Activated CD8-positive, alpha-beta memory T cell treated with anti-CD3 and anti-CD28 coated beads, Interleukin-2, amount 10 ng/mL, durations not matched to agents 7 days and 5 days (primary cell): ENCODE data around the gene ZBTB44. TPM values are rescaled to one million over a fixed set of nuclear protein-coding genes. Genes with fewer than 3 reads are reported as not detected.

ENCODE experiments used
- ATAC-seq: fragments of 150-1000 bp; cut with Tn5 transposase; one replicate; pipeline ENCODE4 v1.10.0; 2021; ENCODE audit warnings: moderate library complexity
- CTCF ChIA-PET: fragments of 350-600 bp; sonication (Branson Sonifier 250); formaldehyde crosslinking; loops from one replicate; lab custom pipeline; 2021; ENCODE audit warnings: antibody characterized with exemption; lab: Charles Lee
- DNase-seq: peaks from one replicate; pipeline ENCODE4 v3.0.0-alpha.2; 2020
- H3K27ac Mint-ChIP-seq: one replicate; pipeline ENCODE4 v1.8.0; 2021; ENCODE audit warnings: mild to moderate bottlenecking, mixed read lengths
- H3K27me3 Mint-ChIP-seq: one replicate; pipeline ENCODE4 v1.8.0; 2021; ENCODE audit warnings: mixed read lengths
- H3K36me3 Mint-ChIP-seq: one replicate; pipeline ENCODE4 v1.8.0; 2021; ENCODE audit warnings: mild to moderate bottlenecking, mixed read lengths
- H3K4me1 Mint-ChIP-seq: one replicate; pipeline ENCODE4 v1.8.0; 2021; ENCODE audit warnings: mixed read lengths
- H3K4me3 Mint-ChIP-seq: one replicate; pipeline ENCODE4 v1.8.0; 2021; ENCODE audit warnings: mild to moderate bottlenecking, moderate library complexity, mixed read lengths
- H3K9me3 Mint-ChIP-seq: one replicate; pipeline ENCODE4 v1.8.0; 2022; ENCODE audit warnings: low read depth, mixed read lengths
- total RNA-seq, 2 experiments: library from RNA; stranded (reverse); gene quantifications; one replicate each; pipeline ENCODE4 v1.2.3, GENCODE V29; 2021

Gene ZBTB44
- total RNA-seq, 2 experiments from 2014 or later, result 36.9 to 41.7 TPM

GRCh38 chr11:130214861-130215530 is 99.7 kb downstream of the ZBTB44 start:
- CTCF ChIA-PET, result interaction anchor here (1.2 to 1.5 kb wide), 2 partner anchors 175 to 216 kb away, joined by 3 to 4 read pairs; no protein-coding TSS in a partner anchor
- no peak for ATAC-seq
- peak; percentile 26 for DNase-seq

GRCh38 chr11:130213979-130214281 is 100.8 kb downstream of the ZBTB44 start:
- Mint-ChIP-seq H3K36me3 (no peaks in the 10 kb centered on the region), H3K9me3 (no peaks in the 10 kb centered on the region), H3K4me3 (no peak overlapping the region), H3K27ac (no peak overlapping the region), H3K27me3 (peaks cover 7% of the 10 kb centered on the region), H3K4me1 (no peaks in the 10 kb centered on the region)
- ATAC-seq, result no peak
- peak; percentile 19 for DNase-seq
- CTCF ChIA-PET, result interaction anchor here (1.2 kb wide), 1 partner anchor 217 kb away, joined by 4 read pairs; no protein-coding TSS in a partner anchor

More at GRCh38 chr11:130214861-130215530, 99.7 kb downstream of the ZBTB44 start:
- Mint-ChIP-seq H3K4me3 (no peak overlapping the region), H3K27ac (no peak overlapping the region), H3K36me3 (no peaks in the 10 kb centered on the region), H3K27me3 (peaks cover 7% of the 10 kb centered on the region), H3K4me1 (no peaks in the 10 kb centered on the region), H3K9me3 (no peaks in the 10 kb centered on the region)

GRCh38 chr11:130213143-130213978 is 101.4 kb downstream of the ZBTB44 start:
- DNase-seq (peak; percentile 73), ATAC-seq (peak; percentile 91)
- Mint-ChIP-seq H3K36me3 (no peaks in the 10 kb centered on the region), H3K9me3 (no peaks in the 10 kb centered on the region), H3K4me1 (no peaks in the 10 kb centered on the region), H3K27me3 (peaks cover 7% of the 10 kb centered on the region), H3K4me3 (no peak overlapping the region), H3K27ac (no peak overlapping the region)
- CTCF ChIA-PET, result interaction anchor here (0.6 to 2.3 kb wide), 28 partner anchors 8 to 686 kb away, joined by 3 to 26 read pairs (median 4); partner anchors contain the start of gene ADAMTS8

GRCh38 chr11:130212431-130212961 is 102.2 kb downstream of the ZBTB44 start:
- H3K36me3 Mint-ChIP-seq, result no peaks in the 10 kb centered on the region
- H3K27me3 Mint-ChIP-seq, result peaks cover 7% of the 10 kb centered on the region
- no peaks in the 10 kb centered on the region for H3K9me3 Mint-ChIP-seq
- no peaks in the 10 kb centered on the region for H3K4me1 Mint-ChIP-seq
- H3K27ac Mint-ChIP-seq, result no peak overlapping the region
- DNase-seq, result peak; percentile 27
- no peak overlapping the region for H3K4me3 Mint-ChIP-seq
- CTCF ChIA-PET, result interaction anchor here (0.6 to 2.3 kb wide), 27 partner anchors 9 to 687 kb away, joined by 3 to 26 read pairs (median 4); partner anchors contain the start of gene ADAMTS8
- no peak for ATAC-seq

- CTCF ChIA-PET, result interaction anchor here (0.8 to 2.3 kb wide), 14 partner anchors 9 to 655 kb away, joined by 3 to 26 read pairs (median 6); partner anchors contain the start of gene ADAMTS8
- Mint-ChIP-seq H3K27me3 (peaks cover 7% of the 10 kb centered on the region), H3K9me3 (no peaks in the 10 kb centered on the region), H3K4me1 (no peaks in the 10 kb centered on the region), H3K4me3 (no peak overlapping the region), H3K36me3 (no peaks in the 10 kb centered on the region), H3K27ac (no peak overlapping the region)
- DNase-seq (peak; percentile 31), ATAC-seq (no peak)
These were observed 102.8 kb downstream of the ZBTB44 start for GRCh38 chr11:130211781-130212401.

GRCh38 chr11:130211144-130211543 is 103.6 kb downstream of the ZBTB44 start:
- Mint-ChIP-seq H3K36me3 (no peaks in the 10 kb centered on the region), H3K4me3 (no peak overlapping the region), H3K27me3 (peaks cover 7% of the 10 kb centered on the region), H3K4me1 (no peaks in the 10 kb centered on the region), H3K27ac (no peak overlapping the region), H3K9me3 (no peaks in the 10 kb centered on the region)
- no peak for ATAC-seq
- DNase-seq, result no peak
- CTCF ChIA-PET, result interaction anchor here (0.7 to 2.3 kb wide), 3 partner anchors 96 to 219 kb away, joined by 3 to 25 read pairs (median 15); partner anchors contain the start of gene ADAMTS8

- ATAC-seq, result no peak
- Mint-ChIP-seq H3K9me3 (no peaks in the 10 kb centered on the region), H3K4me1 (no peaks in the 10 kb centered on the region), H3K4me3 (no peak overlapping the region), H3K36me3 (no peaks in the 10 kb centered on the region), H3K27me3 (peaks cover 7% of the 10 kb centered on the region), H3K27ac (no peak overlapping the region)
- CTCF ChIA-PET, result interaction anchor here (0.7 kb wide), 1 partner anchor 95 kb away, joined by 3 read pairs; no protein-coding TSS in a partner anchor
- peak; percentile 18 for DNase-seq
These were observed 104.5 kb downstream of the ZBTB44 start for GRCh38 chr11:130209954-130210854.

- no peaks in the 10 kb centered on the region for H3K9me3 Mint-ChIP-seq
- H3K4me1 Mint-ChIP-seq, result no peaks in the 10 kb centered on the region
- peaks cover 5% of the 10 kb centered on the region for H3K27me3 Mint-ChIP-seq
- DNase-seq (peak; percentile 36), ATAC-seq (no peak)
- no peak overlapping the region for H3K27ac Mint-ChIP-seq
- no peaks in the 10 kb centered on the region for H3K36me3 Mint-ChIP-seq
- CTCF ChIA-PET, result no interaction called here
- H3K4me3 Mint-ChIP-seq, result no peak overlapping the region
These were observed 105.4 kb downstream of the ZBTB44 start for GRCh38 chr11:130209128-130209932.

GRCh38 chr11:130208241-130209127 is 106.2 kb downstream of the ZBTB44 start:
- Mint-ChIP-seq H3K36me3 (no peaks in the 10 kb centered on the region), H3K4me1 (no peaks in the 10 kb centered on the region), H3K9me3 (no peaks in the 10 kb centered on the region), H3K27me3 (peaks cover 5% of the 10 kb centered on the region), H3K4me3 (no peak overlapping the region), H3K27ac (no peak overlapping the region)
- CTCF ChIA-PET, result interaction anchor here (0.8 to 1.2 kb wide), 3 partner anchors 220 to 654 kb away, joined by 3 to 4 read pairs (median 3); partner anchors contain the start of gene ADAMTS8
- DNase-seq, result peak; percentile 38
- ATAC-seq, result no peak

GRCh38 chr11:130206141-130206540 is 108.6 kb downstream of the ZBTB44 start:
- Mint-ChIP-seq H3K27me3 (peaks cover under 1% of the 10 kb centered on the region), H3K9me3 (no peaks in the 10 kb centered on the region), H3K4me3 (no peak overlapping the region), H3K36me3 (no peaks in the 10 kb centered on the region), H3K27ac (no peak overlapping the region), H3K4me1 (no peaks in the 10 kb centered on the region)
- CTCF ChIA-PET, result no interaction called here
- ATAC-seq (no peak), DNase-seq (no peak)

GRCh38 chr11:130204703-130205095 is 110.0 kb downstream of the ZBTB44 start:
- no peak overlapping the region for H3K27ac Mint-ChIP-seq
- DNase-seq, result no peak
- no peaks in the 10 kb centered on the region for H3K27me3 Mint-ChIP-seq
- CTCF ChIA-PET, result no interaction called here
- ATAC-seq, result no peak
- no peaks in the 10 kb centered on the region for H3K36me3 Mint-ChIP-seq
- H3K9me3 Mint-ChIP-seq, result no peaks in the 10 kb centered on the region
- H3K4me1 Mint-ChIP-seq, result no peaks in the 10 kb centered on the region
- H3K4me3 Mint-ChIP-seq, result no peak overlapping the region
